ENCODE measurements around the gene YTHDF1.

Gene YTHDF1

DNA sequence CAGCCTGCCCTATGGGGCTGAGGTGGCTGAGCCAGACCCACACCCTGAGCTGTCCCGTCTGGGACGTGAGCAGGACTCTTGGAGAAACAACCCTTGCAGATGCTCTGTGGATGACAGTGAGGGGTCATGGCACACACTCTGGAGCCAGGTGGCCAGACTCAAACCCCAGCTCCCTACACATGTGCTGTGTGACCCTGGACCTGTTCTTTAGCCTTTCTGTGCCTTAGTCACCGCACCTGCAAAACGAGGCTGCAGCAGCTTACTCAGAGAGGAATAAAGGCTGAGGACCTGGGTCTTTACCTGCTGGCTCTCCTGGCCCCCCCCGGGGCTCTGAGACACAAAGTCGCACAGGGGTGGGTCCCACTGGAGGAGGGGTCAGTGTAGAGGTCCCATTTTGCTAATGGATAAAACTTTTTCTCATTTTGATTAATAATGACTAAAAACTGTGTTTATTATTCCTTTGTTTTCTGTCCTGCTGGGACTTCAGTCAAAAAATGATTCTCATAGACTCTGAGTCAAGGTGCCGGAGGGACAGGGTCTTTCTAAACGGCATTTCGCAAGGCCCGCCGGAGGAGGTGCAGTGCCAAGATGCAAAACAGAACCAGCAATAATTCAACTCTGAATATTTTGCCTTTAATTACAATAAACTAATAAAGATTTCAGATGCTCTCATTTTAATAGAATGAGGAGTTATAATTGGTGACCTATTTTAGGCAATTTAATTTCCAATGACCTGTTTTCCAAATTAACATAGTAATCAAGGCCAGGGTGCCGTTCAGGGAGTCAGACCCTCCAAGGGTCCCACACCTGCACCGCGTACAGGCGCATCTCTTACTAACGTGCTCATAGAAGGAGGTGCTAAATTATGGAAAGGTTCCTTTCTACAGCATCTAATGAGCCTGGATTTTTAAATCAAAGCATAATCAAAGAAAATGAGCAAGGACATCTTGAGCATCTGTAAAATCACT lies 62.4 kb downstream of the YTHDF1 start:
- no peak for DNase-seq

- DNase-seq, result no peak
These were observed 63.3 kb downstream of the YTHDF1 start for GRCh38 chr20:63152322-63153253.

DNA sequence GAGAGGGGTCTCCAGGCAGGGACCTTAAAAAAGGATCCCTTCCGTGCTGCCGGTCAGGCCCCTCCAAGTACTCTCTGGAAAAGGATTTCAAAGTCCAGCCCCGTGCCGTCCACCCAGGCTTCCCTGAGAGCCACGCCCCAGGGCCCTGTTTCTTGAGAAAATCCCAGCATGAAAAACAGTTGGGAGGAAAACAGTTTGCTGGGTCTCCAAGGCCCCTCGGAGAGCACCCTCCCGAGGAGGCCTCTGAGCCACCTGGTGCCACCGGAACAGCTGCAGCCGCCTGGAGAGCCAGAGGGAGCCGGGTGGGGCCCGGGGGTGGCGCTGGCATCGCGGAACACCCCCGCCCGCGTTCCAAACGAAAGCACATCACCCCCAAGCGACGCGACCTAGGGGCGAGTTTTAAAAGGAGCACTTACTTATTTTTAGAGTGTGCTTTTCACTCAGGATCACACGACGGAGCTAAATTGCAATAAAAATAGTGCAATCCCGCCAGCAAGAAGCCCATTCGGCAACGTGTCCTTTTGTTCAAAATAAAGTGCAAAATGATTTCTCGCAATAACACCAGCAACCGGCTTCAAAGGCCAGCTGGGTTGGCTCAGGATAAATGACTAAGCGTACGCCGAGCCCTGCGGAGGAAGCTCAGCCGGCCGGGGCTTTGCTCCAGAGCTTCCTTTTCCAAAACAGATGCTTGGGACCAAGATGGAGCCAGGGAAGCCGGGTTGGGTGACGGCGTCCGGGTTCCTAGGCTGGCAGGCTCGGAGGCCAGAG lies 64.2 kb downstream of the YTHDF1 start:
- no peak for DNase-seq

- no peak for DNase-seq
These were observed 64.9 kb downstream of the YTHDF1 start for GRCh38 chr20:63150911-63151531.

DNA sequence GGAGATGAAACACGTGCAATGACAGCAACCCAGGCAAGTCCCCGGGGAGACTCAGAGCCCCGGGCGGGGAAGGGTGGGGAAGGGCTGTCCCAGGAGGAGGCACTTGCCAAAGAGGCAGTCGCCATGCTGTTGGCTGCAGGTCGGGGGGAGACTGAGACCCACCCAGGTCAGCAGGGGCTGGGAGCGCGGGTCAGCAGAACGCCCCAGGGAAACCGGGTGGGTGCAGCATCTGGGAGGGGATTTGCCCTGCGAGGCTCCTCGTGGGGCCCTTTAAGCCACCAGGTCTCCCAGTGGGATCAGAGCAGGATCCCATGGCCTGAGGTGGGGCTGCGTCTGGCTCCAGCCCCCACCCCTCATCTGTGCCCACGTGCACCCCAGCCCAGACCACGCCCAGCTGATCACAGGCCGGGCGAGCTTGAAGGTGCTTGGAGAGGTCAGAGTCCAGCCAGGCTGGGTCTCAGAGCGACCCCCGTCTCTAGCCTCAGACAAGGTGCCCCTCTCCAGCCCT lies 65.5 kb downstream of the YTHDF1 start:
- no peak for DNase-seq

GRCh38 chr20:63149531-63150192 lies 66.3 kb downstream of the YTHDF1 start:
- no peak for DNase-seq

DNA sequence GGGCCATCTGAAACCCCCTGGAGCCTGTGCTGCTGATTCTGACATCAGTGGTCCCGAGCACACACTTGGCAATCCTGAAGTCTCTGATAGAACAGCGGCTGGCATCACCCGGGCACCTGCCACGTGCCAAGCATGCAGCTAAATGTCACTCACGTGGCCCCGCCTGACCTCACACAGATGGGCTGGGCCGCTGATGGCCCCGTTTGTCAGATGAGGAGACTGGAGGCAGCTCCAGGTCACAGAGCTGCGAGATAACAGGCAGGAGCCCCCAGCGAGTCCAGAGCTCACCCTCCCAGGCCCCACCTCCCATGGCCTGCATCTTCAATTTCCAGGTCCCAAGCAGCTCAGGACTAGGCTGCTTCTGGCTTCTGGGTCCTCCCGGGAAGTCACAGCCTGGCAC lies 67.2 kb downstream of the YTHDF1 start:
- DNase-seq, result no peak

- DNase-seq, result no peak
These were observed 68.4 kb downstream of the YTHDF1 start for GRCh38 chr20:63147532-63147931.
